ENCODE results near the gene ERFL.
"Not testable (repeated sequence)": the region's sequence is repeated elsewhere in the genome, so short reads cannot be mapped to it uniquely, and the experiment has no call there.

Gene ERFL

GRCh38 chr19:41940731-41941409, 12.6 kb upstream of the ERFL start:
- TF ChIP-seq CTCF (conservative IDR thresholded peaks at IDR 0.05) = no peak
- peak overlapping the region; percentile 27; the same call in 1 of the 2 replicates for H3K27ac ChIP-seq

DNA sequence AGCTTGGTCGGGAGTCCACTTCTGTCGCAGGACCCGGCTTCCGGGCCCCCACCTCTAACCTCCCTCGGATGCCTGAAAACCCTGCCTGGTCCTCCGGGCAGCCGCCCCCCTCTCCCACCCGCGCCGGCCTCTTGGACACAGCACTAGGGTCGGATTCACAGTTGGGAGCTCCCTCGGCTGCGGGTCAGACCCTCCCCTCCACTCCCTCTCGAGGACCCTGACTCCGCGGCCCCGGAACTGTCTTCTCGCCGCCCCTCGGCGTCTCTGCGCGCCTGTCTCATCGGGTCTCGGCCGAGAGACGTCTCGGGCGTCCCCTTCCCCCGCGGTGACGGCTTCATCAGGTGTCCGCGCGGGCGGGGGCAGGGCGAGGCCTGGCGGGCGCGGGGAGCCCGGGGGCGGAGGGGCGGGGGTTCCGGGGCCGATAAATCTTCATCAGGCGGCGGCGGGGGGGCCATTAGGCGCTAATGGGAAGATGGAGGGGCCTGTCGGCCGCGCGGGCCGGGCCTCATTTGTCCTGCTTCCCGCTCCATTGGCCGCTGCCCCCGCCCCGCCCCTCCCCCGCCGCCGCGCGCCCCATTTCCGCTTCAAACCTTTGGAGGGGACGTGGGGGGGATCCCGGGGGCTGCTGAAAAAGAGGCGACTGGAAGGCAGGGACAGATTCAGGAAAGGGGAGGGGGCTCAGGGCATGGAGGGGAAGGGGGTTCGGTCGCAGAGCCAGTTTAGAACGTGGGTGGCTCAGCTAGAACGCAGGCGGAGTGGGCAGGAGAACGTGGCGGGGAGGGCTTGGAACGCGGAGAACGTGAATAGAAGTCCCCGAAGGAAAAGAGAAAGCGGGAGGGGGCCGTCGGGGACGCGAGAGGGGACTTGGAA, 11.8 kb upstream of the ERFL start:
- TF ChIP-seq CTCF (conservative IDR thresholded peaks at IDR 0.05) = no peak
- H3K27ac ChIP-seq = peak overlapping the region; percentile 27; the same call in 1 of the 2 replicates

GRCh38 chr19:41939209-41939608, 11.0 kb upstream of the ERFL start:
- not testable (repeated sequence) for H3K27ac ChIP-seq

- H3K27ac ChIP-seq = no peak overlapping the region
- peak; percentile 44 for TF ChIP-seq CTCF (conservative IDR thresholded peaks at IDR 0.05)
Observed at GRCh38 chr19:41937525-41938468, 9.5 kb upstream of the ERFL start.

GRCh38 chr19:41936961-41937360, 8.7 kb upstream of the ERFL start:
- no peak for TF ChIP-seq CTCF (conservative IDR thresholded peaks at IDR 0.05)
- H3K27ac ChIP-seq = no peak overlapping the region

DNA sequence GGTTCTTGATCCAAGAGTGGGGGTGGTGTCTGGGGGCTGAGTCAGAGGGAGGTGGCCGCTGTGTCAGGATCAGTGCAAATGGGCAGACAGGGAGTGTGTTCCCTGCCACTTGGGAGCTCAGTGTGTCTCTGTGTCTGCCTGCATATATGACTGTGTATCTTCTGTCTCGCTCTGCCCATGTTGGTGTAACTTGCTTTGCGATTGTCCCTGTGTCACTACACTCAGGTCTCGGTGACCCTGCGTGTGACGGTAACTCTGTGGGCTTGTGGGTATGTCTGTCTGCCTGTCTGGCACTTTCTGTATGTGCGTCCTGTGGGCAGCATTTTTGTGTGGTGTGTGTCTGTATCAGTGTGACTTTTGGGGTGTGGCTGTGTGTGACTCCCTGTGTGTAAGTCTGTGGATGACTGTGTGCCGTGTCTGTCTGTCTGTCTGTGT, 8.2 kb upstream of the ERFL start:
- no peak for TF ChIP-seq CTCF (conservative IDR thresholded peaks at IDR 0.05)
- no peak overlapping the region for H3K27ac ChIP-seq

DNA sequence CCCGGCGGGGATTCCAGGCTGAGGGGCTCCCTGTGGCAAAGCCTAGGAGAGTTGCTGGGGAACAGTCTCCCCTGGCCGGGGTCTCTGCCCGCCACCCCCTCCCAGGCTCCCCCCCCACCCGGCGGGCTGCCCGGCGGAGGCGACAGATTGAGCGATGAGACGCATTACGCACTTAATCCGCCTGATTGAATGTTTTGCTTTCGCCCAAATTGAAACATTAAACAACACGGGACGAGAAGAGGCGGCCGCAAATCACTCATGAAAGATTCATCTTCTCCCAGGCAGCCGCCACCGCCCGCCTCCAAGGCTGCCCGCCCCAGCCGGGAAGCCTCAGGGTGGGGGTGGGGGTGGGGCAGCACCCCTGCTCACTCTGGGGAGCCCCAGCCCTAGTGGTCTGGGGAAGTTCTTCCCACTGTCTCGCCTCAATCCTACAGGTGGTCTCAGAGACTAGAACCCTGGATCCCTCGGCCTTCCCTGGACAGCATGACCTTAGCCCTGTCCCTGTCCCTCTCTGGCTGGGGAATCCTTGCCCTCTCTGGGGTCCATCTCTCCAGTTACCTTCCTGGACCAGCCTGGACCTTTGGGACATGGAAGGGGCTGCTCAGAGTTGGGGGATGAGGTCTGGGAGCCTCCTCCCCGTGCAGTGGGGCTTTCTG, 7.6 kb upstream of the ERFL start:
- H3K27ac ChIP-seq = no peak overlapping the region
- no peak for TF ChIP-seq CTCF (conservative IDR thresholded peaks at IDR 0.05)
